ENCODE data around the gene MEGF8. TPM values are rescaled to one million over a fixed set of nuclear protein-coding genes. Genes with fewer than 3 reads are reported as not detected.

Gene MEGF8
- total RNA-seq, 4 donors from 2014 or later: 6.4 to 11.1 (median 10.3) TPM

- DNase-seq: no peak
- Histone ChIP-seq H3K4me3 (peak overlapping the region; percentile 33 to 61 (median 51)), H3K36me3 (no peaks in the 10 kb centered on the region), H3K27ac (peak overlapping the region; percentile 70 to 90 (median 83)), H3K4me1 (peaks cover 4 to 18% (median 9%) of the 10 kb centered on the region in 3 donors), H3K27me3 (peaks cover 0 to 85% (median 0%) of the 10 kb centered on the region in 4 donors), H3K9me3 (no peaks in the 10 kb centered on the region)
- TF ChIP-seq CTCF (IDR thresholded peaks at IDR 0.05) (peak in 5 of 6 experiments; percentile 37 to 65 (median 48)), POLR2A (IDR thresholded peaks at IDR 0.05) (peak in 1 of 4 donors; percentile 38)
- 4% methylated on average over 20 to 21 of the region's 48 CpGs for WGBS, 2 donors
- intact Hi-C loops (cut with DNase I): no loop called here
These were observed 61.7 kb downstream of the MEGF8 start for GRCh38 chr19:42386974-42387707.

GRCh38 chr19:42388851-42389489, 63.5 kb downstream of the MEGF8 start:
- Histone ChIP-seq H3K27ac (peak overlapping the region in 3 of 4 donors; percentile 45 to 61 (median 52)), H3K4me3 (peak overlapping the region; percentile 13 to 51 (median 34)), H3K4me1 (peaks cover 4 to 18% (median 9%) of the 10 kb centered on the region in 3 donors), H3K36me3 (no peaks in the 10 kb centered on the region), H3K9me3 (no peaks in the 10 kb centered on the region), H3K27me3 (peaks cover 0 to 72% (median 0%) of the 10 kb centered on the region in 4 donors)
- intact Hi-C loops (cut with DNase I): no loop called here
- 76 to 81% methylated on average over 2 to 9 of the region's 20 CpGs for WGBS, 2 donors
- TF ChIP-seq CTCF (IDR thresholded peaks at IDR 0.05) (no peak), POLR2A (IDR thresholded peaks at IDR 0.05) (no peak)
- DNase-seq: no peak

GRCh38 chr19:42389899-42390298, 64.5 kb downstream of the MEGF8 start, which contains the start of gene CNFN:
CNFN (minus strand) TSS chr19:42390297; CDS start chr19:42389037, 1,260 bp downstream.
- no peak for TF ChIP-seq POLR2A (IDR thresholded peaks at IDR 0.05)
- no peak for TF ChIP-seq CTCF (IDR thresholded peaks at IDR 0.05)
- Histone ChIP-seq H3K4me1 (peaks cover 4 to 18% (median 9%) of the 10 kb centered on the region in 3 donors), H3K4me3 (peak within 1 kb of the TSS; percentile 13 to 51 (median 34)), H3K9me3 (no peaks in the 10 kb centered on the region), H3K27me3 (peaks cover 0 to 67% (median 0%) of the 10 kb centered on the region in 4 donors), H3K36me3 (no peaks in the 10 kb centered on the region), H3K27ac (peak within 1 kb of the TSS in 3 of 4 donors; percentile 45 to 61 (median 61))
- intact Hi-C loops (cut with DNase I): no loop called here
- 48 to 49% methylated on average over 10 to 12 of the region's 12 CpGs for WGBS, 2 donors
- DNase-seq: no peak

- DNase-seq: no peak
- peak overlapping the region in 3 of 4 donors; percentile 9 to 61 (median 61) for H3K27ac ChIP-seq
- H3K9me3 ChIP-seq: no peaks in the 10 kb centered on the region
- TF ChIP-seq POLR2A (IDR thresholded peaks at IDR 0.05) (no peak), CTCF (IDR thresholded peaks at IDR 0.05) (no peak)
- WGBS, 2 donors: 54 to 82% methylated on average over 3 to 4 of the region's 4 CpGs
- intact Hi-C loops (cut with DNase I): no loop called here
- peaks cover 5 to 20% (median 8%) of the 10 kb centered on the region in 3 donors for H3K4me1 ChIP-seq
- H3K27me3 ChIP-seq: peaks cover 0 to 46% (median 0%) of the 10 kb centered on the region in 4 donors
- H3K36me3 ChIP-seq: no peaks in the 10 kb centered on the region
- no peak overlapping the region for H3K4me3 ChIP-seq
These were observed 66.7 kb downstream of the MEGF8 start for GRCh38 chr19:42392165-42392564.

- Histone ChIP-seq H3K27ac (no peak overlapping the region), H3K36me3 (no peaks in the 10 kb centered on the region), H3K4me1 (peaks cover 14 to 38% (median 16%) of the 10 kb centered on the region in 3 donors), H3K27me3 (peaks cover 0 to 21% (median 0%) of the 10 kb centered on the region in 4 donors), H3K4me3 (no peak overlapping the region), H3K9me3 (no peaks in the 10 kb centered on the region)
- intact Hi-C loops (cut with DNase I): no loop called here
- TF ChIP-seq CTCF (IDR thresholded peaks at IDR 0.05) (no peak), POLR2A (IDR thresholded peaks at IDR 0.05) (no peak)
- no peak for DNase-seq
- 70 to 88% methylated on average over 7 to 8 of the region's 8 CpGs for WGBS, 2 donors
These were observed 69.3 kb downstream of the MEGF8 start for GRCh38 chr19:42394751-42395150.

Measured in esophagus squamous epithelium (tissue), 5 donors.